K562 (cell line): ENCODE results near the gene RRH. TPM values are rescaled to one million over a fixed set of nuclear protein-coding genes. Genes with fewer than 3 reads are reported as not detected.

Source experiments
- ATAC-seq: fragments of 200-7000 bp; cut with Tn5 transposase; 3 replicates; pipeline ENCODE4 v1.9.1; 2020; ENCODE audit warnings: moderate library complexity
- BruUV-seq: library from RNA; stranded (reverse); fragments of 400-500 nt; replicated peaks from 2 replicates; lab custom pipeline; 2021; lab: Mats Ljungman, UMichigan
- CTCF ChIA-PET: fragments of 300-600 bp; formaldehyde crosslinking; extraction: SDS; loops from one replicate; lab custom pipeline; 2021; ENCODE audit warnings: low intra/inter-chr PET ratio; lab: Yijun Ruan, JAX
- POLR2A ChIA-PET: fragments of 300-600, 350-650 bp; sonication (Branson Sonifier 250); formaldehyde crosslinking; extraction: SDS; loops from one replicate; lab custom pipeline; 2021; ENCODE audit warnings: antibody characterized with exemption, inconsistent platforms; lab: Yijun Ruan, JAX
- DNase-seq, 4 experiments: peaks; one replicate each; pipeline versions ENCODE4 v3.0.0 to v3.0.0-alpha.2; 2011 to 2018; ENCODE audit warnings: low spot score in 3 of 4, mixed read lengths in 3 of 4; ENCODE audit errors: extremely low read depth in 1 of 4
- FAIRE-seq: peaks from 2 replicates; lab custom pipeline; 2011; peaks lifted over from hg19 to GRCh38; lab: Jason Lieb, UNC
- H2AFZ ChIP-seq: 2 replicates; pipeline ENCODE4 v1.6.0; 2011; ENCODE audit warnings: low read depth, low read length, control low read depth, inconsistent platforms
- H3K27ac ChIP-seq: fragments of 200-600 bp; 3 replicates; pipeline ENCODE4 v1.8.0; 2011; ENCODE audit warnings: low read depth, mild to moderate bottlenecking, control low read depth, inconsistent platforms, low read length, moderate library complexity, mixed read lengths; ENCODE audit errors: extremely low read depth
- H3K27me3 ChIP-seq, 2 experiments: fragments of 300-600 bp in 1 of 2; 2 replicates in 1 of 2; 3 replicates in 1 of 2; pipeline versions ENCODE4 v1.6.0 to v1.8.0; 2011; ENCODE audit warnings: inconsistent platforms in 2 of 2, low read length in 2 of 2, mild to moderate bottlenecking in 1 of 2, mixed read lengths in 1 of 2, moderate library complexity in 1 of 2; ENCODE audit not compliant: control insufficient read depth in 2 of 2, insufficient read depth in 2 of 2
- H3K36me3 ChIP-seq: fragments of 300-600 bp; 3 replicates; pipeline ENCODE4 v1.8.0; 2011; ENCODE audit warnings: mild to moderate bottlenecking, low read length, inconsistent platforms; ENCODE audit not compliant: control insufficient read depth, insufficient read depth
- H3K4me1 ChIP-seq, 2 experiments: fragments of 200-600 bp in 1 of 2; replicated peaks in 1 of 2; 2 replicates in 1 of 2; 3 replicates in 1 of 2; pipeline versions ENCODE4 v1.5.1 to v1.8.0; 2011; ENCODE audit warnings: inconsistent platforms in 2 of 2, low read length in 2 of 2, mild to moderate bottlenecking in 1 of 2, mixed read lengths in 1 of 2, moderate library complexity in 1 of 2; ENCODE audit not compliant: control insufficient read depth in 2 of 2, insufficient read depth in 2 of 2
- H3K4me2 ChIP-seq: 2 replicates; pipeline ENCODE4 v1.6.1; 2011; ENCODE audit warnings: low read length, control low read depth, inconsistent platforms, mixed read lengths; ENCODE audit not compliant: insufficient read depth
- H3K4me3 ChIP-seq: fragments of 200-600 bp; sonication (generic), shearing (Covaris generic); 2 replicates; pipeline ENCODE4 v1.5.1; 2016; ENCODE audit warnings: control low read depth, inconsistent platforms
- H3K79me2 ChIP-seq: fragments of 200-600 bp; 3 replicates; pipeline ENCODE4 v1.8.0; 2011; ENCODE audit warnings: low read length, inconsistent platforms; ENCODE audit not compliant: control insufficient read depth, insufficient read depth
- H3K9ac ChIP-seq, 2 experiments: 2 replicates each; pipeline versions ENCODE4 v1.6.0 to v1.6.1; 2011; ENCODE audit warnings: low read depth in 2 of 2, low read length in 2 of 2, control low read depth in 1 of 2, inconsistent platforms in 1 of 2, mild to moderate bottlenecking in 1 of 2, mixed read lengths in 1 of 2; ENCODE audit not compliant: insufficient read depth in 1 of 2
- H3K9me1 ChIP-seq: one replicate; pipeline ENCODE4 v1.6.0; 2011; ENCODE audit warnings: inconsistent platforms, mild to moderate bottlenecking, low read length, moderate library complexity; ENCODE audit not compliant: control insufficient read depth, insufficient read depth
- H3K9me3 ChIP-seq: replicated peaks from 2 replicates; pipeline ENCODE4 v1.5.1; 2011; ENCODE audit warnings: low read depth, low read length, inconsistent platforms; ENCODE audit not compliant: control insufficient read depth, insufficient read depth
- H4K20me1 ChIP-seq: replicated peaks from 2 replicates; pipeline ENCODE4 v1.6.1; 2011; ENCODE audit warnings: low read length, inconsistent platforms, mixed read lengths; ENCODE audit not compliant: control insufficient read depth, insufficient read depth
- CBX8 ChIP-seq: fragments of 200-600 bp; sonication (generic); IDR thresholded peaks from 2 replicates; pipeline ENCODE4 v1.6.1; 2012; ENCODE audit warnings: borderline replicate concordance, mixed run types, low read depth, mild to moderate bottlenecking, moderate library complexity, mixed read lengths, low read length, control low read depth, inconsistent platforms; ENCODE audit not compliant: poor library complexity, severe bottlenecking; ENCODE audit errors: extremely low read depth
- EZH2 ChIP-seq: IDR thresholded peaks from 2 replicates; pipeline ENCODE4 v1.6.1; 2012; ENCODE audit warnings: low read depth, mild to moderate bottlenecking, inconsistent platforms, low read length, borderline replicate concordance
- SMARCB1 ChIP-seq: IDR thresholded peaks from 2 replicates; pipeline ENCODE4 v1.6.1; 2011; ENCODE audit warnings: improper control_type of control experiment, low read depth; ENCODE audit not compliant: insufficient read length
- U2AF2 ChIP-seq: fragments of 200-400 bp; formaldehyde crosslinking; optimal IDR thresholded peaks from 2 replicates; pipeline ENCODE3; 2017; ENCODE audit warnings: low read depth, mild to moderate bottlenecking, low read length
- WGBS: fragments of 100-300 bp; shearing (Covaris generic); methylation state at CpG from one replicate; pipeline ENCODE4 v1.1.6; 2016; ENCODE audit warnings: low coverage, mixed read lengths; ENCODE audit not compliant: insufficient coverage; ENCODE audit errors: missing lambda C conversion rate; 5-methylcytosine and 5-hydroxymethylcytosine counted together
- in situ Hi-C: fragments of 300-500 bp; cut with MboI; formaldehyde crosslinking; loops from 4 replicates; pipeline ENCODE4 v1.15.0; 2018; ENCODE audit warnings: inconsistent platforms, mixed read lengths
- intact Hi-C: fragments of 100-400 bp; cut with micrococcal nuclease; formaldehyde crosslinking; loops from 2 replicates; pipeline ENCODE4 v1.14.2; 2022
- polyA plus RNA-seq, 8 experiments: library from polyadenylated mRNA; depleted of rRNA in 4 of 8; stranded (reverse) in 5 of 8; unstranded in 3 of 8; fragments of >200 nt; fragmentation: Nextera tagmentation in 2 of 8; fragmentation: Illumina TruSeq in 1 of 8; extraction: Ambion mirVana in 2 of 8; extraction: Trizol in 1 of 8; gene quantifications; 2 replicates each; pipeline versions ENCODE4 v1.2.1 to v1.2.3, GENCODE V29; 2011 to 2014; ENCODE audit warnings: inconsistent platforms in 1 of 8, missing spikeins in 1 of 8
- total RNA-seq, 7 experiments: library from RNA; depleted of rRNA in 6 of 7; stranded (reverse); fragments of >200 nt in 6 of 7; fragmentation: Illumina TruSeq in 2 of 7; extraction: Trizol in 2 of 7; gene quantifications; 2 replicates each; pipeline versions ENCODE4 v1.2.1 to v1.2.3, GENCODE V29; 2011 to 2021; ENCODE audit warnings: low replicate concordance in 1 of 7

The RRH gene
- total and polyA plus RNA-seq, 9 of the 15 experiments (the other 6 are each of a cell fraction or from before 2014, with no cell fraction given), result 0.04 to 0.31 (median 0.12) TPM; not detected in 3

- Histone ChIP-seq H3K9me1 (peaks cover 2% of the 10 kb centered on the region), H4K20me1 (no peaks in the 10 kb centered on the region), H3K9ac (no peak within 1 kb of the TSS), H3K79me2 (no peaks in the 10 kb centered on the region), H3K27ac (no peak within 1 kb of the TSS), H2AFZ (no peak within 1 kb of the TSS), H3K36me3 (no peaks in the 10 kb centered on the region), H3K4me1 (no peaks in the 10 kb centered on the region), H3K27me3 (no peaks in the 10 kb centered on the region; a peak in 2 of 5 replicates), H3K9me3 (no peaks in the 10 kb centered on the region), H3K4me2 (no peak within 1 kb of the TSS), H3K4me3 (no peak within 1 kb of the TSS)
- WGBS, result 5% methylated on average over 5 of the region's 5 CpGs
- no peak; the same call in 2 of the 3 replicates for ATAC-seq
- peak; percentile 49 for FAIRE-seq
- intact Hi-C loops, result no loop called here
- in situ Hi-C loops, result no loop called here
- BruUV-seq, result no TSS peak
- ChIA-PET CTCF (no interaction called here), POLR2A (interaction anchor here (1.4 kb wide), 1 partner anchor 20 kb away, joined by 4 read pairs; the partner anchor contains the start of gene RRH)
- DNase-seq, result no peak
- TF ChIP-seq EZH2 (0 out of 2 replicates have a peak, but pooled peaks have one; percentile 58), SMARCB1 (no peak)
Observed at GRCh38 chr4:109847896-109848442, 20.2 kb downstream of the RRH start, which contains the start of gene LRIT3. Gene LRIT3 (plus strand): TSS chr4:109848107. CDS start chr4:109848202, 95 bp downstream.

- H3K36me3 ChIP-seq, result no peaks in the 10 kb centered on the region
- no peak for ATAC-seq
- H3K4me1 ChIP-seq, result no peaks in the 10 kb centered on the region
- no TSS peak for BruUV-seq
- intact Hi-C loops (no loop called here), in situ Hi-C loops (no loop called here)
- no peak overlapping the region for H3K4me3 ChIP-seq
- no peak overlapping the region for H3K27ac ChIP-seq
- H2AFZ ChIP-seq, result no peak overlapping the region
- no peaks in the 10 kb centered on the region for H3K79me2 ChIP-seq
- POLR2A ChIA-PET, result interaction anchor here (0.5 to 1.4 kb wide), 2 partner anchors 20 to 72 kb away, joined by 4 read pairs; partner anchors contain the start of gene RRH
- peaks cover 2% of the 10 kb centered on the region for H3K9me1 ChIP-seq
- H4K20me1 ChIP-seq, result no peaks in the 10 kb centered on the region
- TF ChIP-seq CBX8 (peak; percentile 73), U2AF2 (no peak)
- CTCF ChIA-PET, result no interaction called here
- no peaks in the 10 kb centered on the region; a peak in 2 of 5 replicates for H3K27me3 ChIP-seq
- DNase-seq, result no peak
- no peak overlapping the region for H3K4me2 ChIP-seq
- no peaks in the 10 kb centered on the region for H3K9me3 ChIP-seq
- WGBS, result 13% methylated on average over 2 of the region's 2 CpGs
- FAIRE-seq, result no peak
- H3K9ac ChIP-seq, result no peak overlapping the region
Observed at GRCh38 chr4:109848501-109848900, 20.7 kb downstream of the RRH start.
